Bone marrow (tissue), 2 donors: ENCODE results near the gene ABCC10.
"Not testable (repeated sequence)": the region's sequence is repeated elsewhere in the genome, so short reads cannot be mapped to it uniquely, and the experiment has no call there.

Source experiments
- DNase-seq, 2 donors: peaks; one replicate each; lab custom pipeline; 2025; lab: John Stamatoyannopoulos, UW

The ABCC10 gene

GRCh38 chr6:43447604-43448003 lies 20.3 kb downstream of the ABCC10 start:
- DNase-seq = no peak

GRCh38 chr6:43448916-43449315 lies 21.6 kb downstream of the ABCC10 start:
- DNase-seq = no peak

- no peak for DNase-seq
Measured at GRCh38 chr6:43450699-43451131, 23.4 kb downstream of the ABCC10 start.

GRCh38 chr6:43451348-43451747 lies 24.0 kb downstream of the ABCC10 start:
- no peak for DNase-seq

GRCh38 chr6:43451939-43452338 lies 24.6 kb downstream of the ABCC10 start:
- no peak for DNase-seq

- DNase-seq = no peak
Measured at GRCh38 chr6:43452896-43453295, 25.6 kb downstream of the ABCC10 start.

- DNase-seq = no peak
Measured at GRCh38 chr6:43453831-43454230, 26.5 kb downstream of the ABCC10 start.

GRCh38 chr6:43454290-43454695 lies 27.0 kb downstream of the ABCC10 start:
- peak in 1 of 2 donors; percentile 23 for DNase-seq

GRCh38 chr6:43454696-43455530 lies 27.6 kb downstream of the ABCC10 start:
- DNase-seq = peak; percentile 16 to 55

- DNase-seq = no peak
Measured at GRCh38 chr6:43455531-43456428, 28.4 kb downstream of the ABCC10 start, which contains the start of gene DLK2. DLK2 (minus strand) TSS chr6:43455548; CDS start chr6:43454825, 723 bp downstream.

- no peak for DNase-seq
Measured at GRCh38 chr6:43457643-43458042, 30.3 kb downstream of the ABCC10 start.

GRCh38 chr6:43458154-43458553 lies 30.8 kb downstream of the ABCC10 start:
- not testable (repeated sequence) for DNase-seq

- no peak for DNase-seq
Measured at GRCh38 chr6:43459535-43459934, 32.2 kb downstream of the ABCC10 start.

GRCh38 chr6:43460032-43460431 lies 32.7 kb downstream of the ABCC10 start:
- DNase-seq = no peak

GRCh38 chr6:43461936-43462335 lies 34.6 kb downstream of the ABCC10 start:
- no peak for DNase-seq

- no peak for DNase-seq
Measured at GRCh38 chr6:43464337-43464736, 37.0 kb downstream of the ABCC10 start.

- no peak for DNase-seq
Measured at GRCh38 chr6:43465948-43466347, 38.6 kb downstream of the ABCC10 start.

GRCh38 chr6:43467265-43467664 lies 39.9 kb downstream of the ABCC10 start:
- not testable (repeated sequence) for DNase-seq

GRCh38 chr6:43467752-43468151 lies 40.4 kb downstream of the ABCC10 start:
- no peak for DNase-seq

- DNase-seq = no peak
Measured at GRCh38 chr6:43468240-43468639, 40.9 kb downstream of the ABCC10 start.

GRCh38 chr6:43468748-43469681 lies 41.7 kb downstream of the ABCC10 start:
- DNase-seq = no peak

GRCh38 chr6:43469947-43470346 lies 42.6 kb downstream of the ABCC10 start:
- DNase-seq = no peak
